Occipital lobe (tissue), 2 donors: Measurements from ENCODE around the gene COL15A1. TPM values are rescaled to one million over a fixed set of nuclear protein-coding genes. Genes with fewer than 3 reads are reported as not detected.

Experiments used
- DNase-seq: peaks from one replicate; lab custom pipeline; 2025; lab: John Stamatoyannopoulos, UW
- total RNA-seq: library from RNA; depleted of rRNA; stranded (reverse); fragments of >200 nt; gene quantifications from one replicate; pipeline ENCODE4 v1.2.3, GENCODE V29; 2014

COL15A1 gene
- total RNA-seq, 1 donor from 2014 or later: 12.5 TPM

GRCh38 chr9:98971168-98971914 lies 27.6 kb downstream of the COL15A1 start:
- peak; percentile 43 for DNase-seq

- no peak for DNase-seq
Observed at GRCh38 chr9:98971915-98972223, 28.2 kb downstream of the COL15A1 start.

- DNase-seq: no peak
Observed at GRCh38 chr9:98972716-98973115, 29.0 kb downstream of the COL15A1 start.

DNA sequence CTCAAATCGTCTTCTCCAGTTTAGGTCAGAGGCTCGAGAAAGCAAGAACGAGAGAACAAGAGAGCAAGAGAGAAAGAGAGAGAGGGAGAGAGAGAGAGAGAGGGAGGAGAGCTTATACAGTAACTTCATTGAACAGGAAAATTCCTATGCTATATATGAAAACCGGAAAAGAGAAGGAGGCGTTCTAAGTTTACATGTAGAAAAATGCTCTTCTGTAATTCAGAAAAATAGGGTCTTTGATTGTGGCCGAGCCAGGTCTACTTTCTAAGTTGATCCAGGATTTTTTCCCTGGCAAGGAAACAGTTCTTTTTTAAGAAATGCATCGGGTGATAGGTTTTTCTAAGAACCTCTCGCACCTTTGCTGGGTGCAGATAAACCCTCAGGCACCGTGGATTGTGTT lies 29.5 kb downstream of the COL15A1 start:
- no peak for DNase-seq

DNA sequence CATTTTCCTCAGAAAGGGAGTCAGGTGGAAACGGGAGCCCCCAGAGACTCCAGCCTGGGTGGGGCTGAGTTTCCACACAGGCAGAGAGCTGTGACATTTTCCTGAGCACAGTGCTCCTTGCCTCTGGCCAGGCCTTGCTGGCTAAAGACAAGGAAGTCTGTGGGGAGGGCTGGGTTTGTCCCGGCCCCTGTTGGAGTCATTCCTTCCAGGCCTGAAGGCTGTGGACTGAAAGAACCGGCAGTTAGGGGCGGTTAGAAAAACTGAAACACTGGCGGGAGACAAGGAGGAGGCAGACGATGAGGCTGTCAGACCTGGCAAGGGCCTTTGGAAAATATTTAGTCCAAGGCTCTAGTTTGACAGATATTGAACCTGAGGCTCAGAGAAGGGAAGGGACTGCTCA lies 29.9 kb downstream of the COL15A1 start:
- DNase-seq: no peak

- DNase-seq: no peak
Observed at GRCh38 chr9:98974106-98974505, 30.4 kb downstream of the COL15A1 start.

GRCh38 chr9:98974554-98974953 lies 30.8 kb downstream of the COL15A1 start:
- DNase-seq: no peak

DNA sequence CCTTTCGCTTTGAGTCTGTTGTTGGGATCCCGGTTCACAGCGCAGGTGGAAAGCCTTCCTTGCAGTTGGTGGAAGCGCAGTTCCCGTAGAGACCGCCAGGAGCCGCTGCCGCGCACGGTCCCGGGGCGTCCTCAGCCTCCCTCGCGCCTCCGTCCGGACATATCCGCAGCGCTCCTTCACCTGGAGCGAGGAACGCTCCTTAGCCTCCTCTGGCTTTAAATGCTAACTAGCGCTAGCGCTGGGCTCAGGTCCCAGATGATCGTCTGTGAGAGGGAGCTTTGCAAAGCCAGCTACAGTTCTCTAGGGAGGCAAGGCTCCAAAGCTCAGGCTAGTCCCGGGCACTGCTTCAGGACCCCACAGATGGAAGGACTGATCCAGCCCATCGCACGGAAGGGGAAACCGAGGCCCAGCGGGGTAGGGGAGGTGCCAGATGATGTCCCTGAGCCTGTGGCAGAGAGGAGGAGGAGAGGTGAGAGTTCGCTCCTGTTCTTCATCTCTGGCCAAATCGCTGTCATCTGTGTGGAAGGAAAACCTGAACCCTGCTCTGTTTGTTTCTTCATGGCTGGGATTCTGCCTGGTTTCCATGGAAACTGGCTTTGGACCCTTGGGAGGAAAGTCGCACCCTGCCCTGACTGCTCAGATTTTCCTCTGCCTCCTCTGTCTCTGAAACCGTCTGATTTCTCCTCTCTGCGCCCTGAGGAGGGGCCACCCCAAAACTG lies 31.4 kb downstream of the COL15A1 start:
- peak; percentile 63 for DNase-seq

GRCh38 chr9:98975838-98976237 lies 32.1 kb downstream of the COL15A1 start:
- DNase-seq: no peak

GRCh38 chr9:98977246-98977714 lies 33.6 kb downstream of the COL15A1 start:
- DNase-seq: no peak

DNA sequence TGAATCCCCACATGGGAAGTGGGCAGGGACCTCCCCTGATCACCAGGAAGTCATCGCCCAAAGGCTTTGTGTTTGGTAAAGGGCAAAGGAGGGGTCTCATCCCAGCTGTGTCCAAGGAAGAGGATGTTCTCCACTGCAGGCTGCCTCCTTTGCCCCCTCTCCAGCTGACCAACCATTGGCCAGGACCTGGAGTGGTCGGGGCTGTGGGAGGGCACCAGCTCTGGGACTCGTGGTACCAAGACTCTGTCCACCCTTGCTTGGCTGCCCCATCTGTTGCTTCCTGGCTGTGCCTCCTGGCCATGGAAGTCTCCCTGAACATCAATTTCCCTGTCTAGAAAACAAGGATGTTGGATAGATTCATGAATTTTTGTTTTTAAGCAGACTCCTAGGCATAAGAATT lies 34.1 kb downstream of the COL15A1 start:
- no peak for DNase-seq

DNA sequence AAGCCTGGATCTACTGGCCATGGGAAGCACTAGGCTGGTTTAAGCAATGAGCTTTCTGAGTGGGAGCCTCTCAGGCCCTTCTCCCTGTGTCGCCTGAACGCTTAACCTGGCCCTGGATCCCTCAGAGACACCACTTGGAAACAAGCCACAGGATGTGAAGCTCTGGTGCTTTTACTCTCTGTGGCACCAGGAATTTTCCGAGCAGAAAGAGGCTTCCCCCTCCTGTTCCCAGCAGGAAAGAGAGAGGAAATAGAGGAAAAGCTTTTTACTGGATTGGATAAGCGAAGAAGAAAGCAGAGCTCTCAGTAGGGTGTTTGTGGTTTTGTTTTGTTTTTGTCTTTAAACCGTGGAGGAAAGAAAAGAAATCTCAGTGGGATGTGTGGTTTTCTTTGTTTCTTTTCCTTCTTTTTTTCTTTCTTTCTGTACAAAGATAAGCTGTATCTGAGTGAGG lies 34.5 kb downstream of the COL15A1 start:
- DNase-seq: no peak

GRCh38 chr9:98980291-98980690 lies 36.6 kb downstream of the COL15A1 start:
- no peak for DNase-seq

GRCh38 chr9:98983295-98984268 lies 39.9 kb downstream of the COL15A1 start:
- no peak for DNase-seq

- no peak for DNase-seq
Observed at GRCh38 chr9:98985596-98985995, 41.9 kb downstream of the COL15A1 start.

- DNase-seq: no peak
Observed at GRCh38 chr9:98986866-98987651, 43.4 kb downstream of the COL15A1 start.

DNA sequence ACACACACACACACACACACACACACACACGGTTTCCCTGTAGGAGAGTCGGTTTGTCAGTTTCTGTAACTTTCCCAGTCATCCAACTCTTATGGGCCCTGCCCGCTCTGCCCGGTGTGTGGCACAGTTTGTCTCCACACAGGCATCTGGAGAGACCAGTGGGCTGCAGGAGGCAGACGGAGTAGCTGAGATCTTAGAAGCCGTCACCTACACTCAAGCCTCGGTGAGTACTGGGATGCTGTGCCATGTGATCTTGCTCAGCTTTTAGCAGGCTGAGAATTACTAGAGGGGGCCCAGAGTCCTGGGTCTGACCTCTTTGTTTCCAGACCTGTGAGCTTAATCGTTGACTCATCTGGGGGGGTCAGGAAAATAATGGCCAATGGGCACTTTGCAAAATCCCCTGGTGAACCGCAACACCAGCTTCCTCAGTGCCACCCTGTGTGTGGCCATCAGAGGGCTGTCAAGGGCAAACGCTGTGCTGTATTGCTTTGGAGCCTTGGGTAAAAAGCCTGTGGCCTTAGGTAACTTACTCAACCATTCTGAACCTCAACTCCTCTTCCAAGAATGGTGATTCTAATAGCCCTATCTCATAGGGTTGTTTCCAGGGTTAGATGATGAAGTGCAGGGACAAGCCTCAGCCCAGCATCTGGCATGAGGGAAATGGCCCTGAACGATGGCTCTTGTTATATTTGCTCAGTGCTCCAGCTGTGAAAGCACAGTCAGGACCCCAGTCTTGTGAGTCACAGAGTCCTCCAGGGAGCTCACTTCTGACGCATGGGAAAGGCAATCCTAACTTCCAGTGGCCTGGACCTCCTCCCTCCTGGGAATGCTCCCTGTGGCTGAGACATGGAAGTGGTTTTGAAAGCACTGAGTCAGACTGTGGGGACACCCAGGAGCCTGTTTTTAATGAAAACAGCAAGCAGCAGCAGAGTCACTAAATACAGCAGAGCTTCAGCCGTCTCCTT lies 45.6 kb downstream of the COL15A1 start:
- DNase-seq: no peak

- DNase-seq: no peak
Observed at GRCh38 chr9:98990181-98990870, 46.6 kb downstream of the COL15A1 start.
